ENCODE measurements around the gene SYT8. TPM values are rescaled to one million over a fixed set of nuclear protein-coding genes. Genes with fewer than 3 reads are reported as not detected.

SYT8 gene
- total RNA-seq, 1 experiment from 2014 or later = not detected

- no peak for DNase-seq
- Histone ChIP-seq H3K56ac (ENCODE audit: insufficient read length, low read depth, low read length) (no peak overlapping the region), H4K91ac (ENCODE audit: insufficient read length, low read depth, low read length) (no peak overlapping the region), H3K14ac (ENCODE audit: insufficient read depth, low read length) (no peak overlapping the region), H2AK5ac (ENCODE audit: insufficient read length, low read length) (no peak overlapping the region), H3K4ac (ENCODE audit: low read depth, low read length) (no peak overlapping the region), H3K23me2 (ENCODE audit: insufficient read length, low read depth, low read length, poor library complexity, severe bottlenecking) (no peaks in the 10 kb centered on the region), H3K18ac (ENCODE audit: insufficient read length, low read depth, low read length) (no peak overlapping the region), H2BK5ac (ENCODE audit: insufficient read length, low read length) (no peak overlapping the region), H3K9ac (ENCODE audit: extremely low read depth, insufficient read length, low read length) (no peak overlapping the region), H4K5ac (ENCODE audit: insufficient read length, low read depth, low read length) (no peak overlapping the region), H3T11ph (ENCODE audit: low read length) (no peak overlapping the region), H4K20me1 (ENCODE audit: control insufficient read depth, insufficient read depth, insufficient read length) (no peaks in the 10 kb centered on the region), H3K4me2 (ENCODE audit: insufficient read depth, insufficient read length, low read length) (no peak overlapping the region), H2BK15ac (ENCODE audit: low read depth, low read length) (no peak overlapping the region), H3K23ac (ENCODE audit: insufficient read length, low read depth, low read length) (no peak overlapping the region), H3K79me2 (ENCODE audit: insufficient read depth, low read length) (no peaks in the 10 kb centered on the region), H2BK20ac (ENCODE audit: low read depth, low read length, poor library complexity, severe bottlenecking) (no peak overlapping the region), H3K27me3 (ENCODE audit: insufficient read depth, low read length) (no peaks in the 10 kb centered on the region), H3K27ac (ENCODE audit: insufficient read length, low read depth, low read length) (no peak overlapping the region), H2BK120ac (ENCODE audit: low read depth, low read length, poor library complexity, severe bottlenecking) (no peak overlapping the region), H4K8ac (replicated peaks; ENCODE audit: insufficient read length, low read depth, low read length) (no peak overlapping the region), H3K4me1 (ENCODE audit: insufficient read depth, low read length) (no peaks in the 10 kb centered on the region), H2BK12ac (ENCODE audit: insufficient read length, low read depth, low read length) (no peak overlapping the region), H3K79me1 (ENCODE audit: insufficient read depth, low read depth, low read length, poor library complexity, severe bottlenecking) (no peaks in the 10 kb centered on the region), H3K9me3 (ENCODE audit: control insufficient read depth, low read depth, low read length) (no peaks in the 10 kb centered on the region), H2AFZ (ENCODE audit: low read length) (no peak overlapping the region)
- Mint-ChIP-seq H3K36me3 (ENCODE audit: insufficient read depth in 1 of 3, low read depth in 3 of 3) (no peaks in the 10 kb centered on the region), H3K4me1 (no peaks in the 10 kb centered on the region), H3K27me3 (ENCODE audit: low read depth) (peaks cover 53% of the 10 kb centered on the region), H3K9me3 (peaks cover 7 to 8% of the 10 kb centered on the region in 2 experiments; a peak in 4 of 5 replicates), H3K27ac (no peak overlapping the region), H3K4me3 (no peak overlapping the region)
- TF ChIP-seq CTCF (conservative IDR thresholded peaks at IDR 0.05) = no peak
- WGBS (ENCODE audit: extremely low coverage, insufficient read length, low lambda C conversion rate) = no CpG with 5 or more reads among the region's 1 CpG
Observed at GRCh38 chr11:1817511-1817910, 17.3 kb upstream of the SYT8 start.

All from H9 (cell line).